Vagina (tissue), 2 donors: ENCODE results near the gene FARP2.

Experiments
- CTCF ChIP-seq, 3 experiments: fragments of 450-650 bp in 2 of 3; fragments of 200-600 bp in 1 of 3; sonication (generic) in 1 of 3; IDR thresholded peaks; one replicate each; pipeline ENCODE4 v1.5.1; 2017 to 2019; ENCODE audit warnings: antibody characterized with exemption in 3 of 3, mild to moderate bottlenecking in 2 of 3, moderate library complexity in 2 of 3
- POLR2A ChIP-seq, 2 donors: fragments of 450-650 bp; IDR thresholded peaks; one replicate each; pipeline ENCODE4 v1.6.1; 2017; ENCODE audit warnings: antibody characterized with exemption in 2 of 2, mild to moderate bottlenecking in 2 of 2, moderate library complexity in 2 of 2

DNA sequence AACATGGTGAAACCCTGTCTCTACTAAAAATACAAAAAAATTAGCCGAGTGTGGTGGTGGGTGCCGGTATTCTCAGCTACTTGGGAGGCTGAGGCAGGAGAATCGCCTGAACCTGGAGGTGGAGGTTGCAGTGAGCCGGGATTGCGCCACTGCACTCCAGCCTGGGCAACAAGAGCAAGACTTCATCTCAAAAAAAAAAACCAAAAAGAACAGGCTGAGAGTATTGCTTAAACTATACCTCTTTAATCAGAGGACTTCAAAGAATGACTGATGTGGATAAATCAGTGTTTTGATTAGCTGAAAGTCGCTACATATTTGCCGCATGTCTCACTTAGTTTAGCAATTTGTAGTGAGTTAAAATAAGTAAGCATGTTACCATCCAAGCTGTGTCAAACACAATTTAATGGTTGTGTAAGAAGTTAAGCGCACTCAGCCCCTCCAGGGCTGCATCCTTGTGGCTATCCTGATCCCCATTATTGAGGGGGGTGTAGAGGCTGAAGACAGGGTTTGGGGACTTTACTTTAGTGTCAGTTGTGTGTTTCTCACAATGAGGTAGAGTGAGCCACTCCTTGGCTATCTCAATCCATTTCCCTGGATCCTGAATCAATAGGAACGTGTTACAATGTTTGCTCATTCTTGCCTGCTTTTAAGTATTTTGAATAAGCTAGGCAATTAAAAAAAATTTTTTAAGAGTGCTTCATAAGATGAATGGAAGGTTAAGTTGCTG, 11.0 kb upstream of the FARP2 start:
- no peak for TF ChIP-seq CTCF (IDR thresholded peaks at IDR 0.05)
- TF ChIP-seq POLR2A (IDR thresholded peaks at IDR 0.05) = no peak
